Naive B cell (primary cell): ENCODE results near the gene ADIPOQ. TPM values are rescaled to one million over a fixed set of nuclear protein-coding genes. Genes with fewer than 3 reads are reported as not detected.
"Not testable (repeated sequence)": the region's sequence is repeated elsewhere in the genome, so short reads cannot be mapped to it uniquely, and the experiment has no call there.

Experiments used
- ATAC-seq, 2 donors: fragments of 150-1000 bp; cut with Tn5 transposase; 2 replicates each; pipeline ENCODE4 v1.10.0; 2021; ENCODE audit warnings: low read depth in 2 of 2, mild to moderate bottlenecking in 2 of 2, moderate library complexity in 2 of 2
- DNase-seq: peaks from one replicate; pipeline ENCODE4 v3.0.0; 2022
- H3K27ac Mint-ChIP-seq, 6 donors: one replicate each; pipeline ENCODE4 v1.8.0; 2020 to 2022; ENCODE audit warnings: mild to moderate bottlenecking in 6 of 6, mixed read lengths in 6 of 6, moderate library complexity in 5 of 6, inconsistent platforms in 2 of 6
- H3K27me3 Mint-ChIP-seq, 3 donors: one replicate each; pipeline ENCODE4 v1.8.0; 2021 to 2022; ENCODE audit warnings: mixed read lengths in 3 of 3, mild to moderate bottlenecking in 1 of 3
- H3K36me3 Mint-ChIP-seq, 2 donors: one replicate each; pipeline ENCODE4 v1.8.0; 2020 to 2022; ENCODE audit warnings: mixed read lengths in 2 of 2, inconsistent platforms in 1 of 2, mild to moderate bottlenecking in 1 of 2
- H3K4me1 Mint-ChIP-seq, 3 donors: one replicate each; pipeline ENCODE4 v1.8.0; 2020 to 2022; ENCODE audit warnings: mixed read lengths in 3 of 3, inconsistent platforms in 1 of 3, mild to moderate bottlenecking in 1 of 3, moderate library complexity in 1 of 3
- H3K4me3 Mint-ChIP-seq, 8 donors: one replicate each; pipeline ENCODE4 v1.8.0; 2020 to 2022; ENCODE audit warnings: mild to moderate bottlenecking in 8 of 8, mixed read lengths in 8 of 8, moderate library complexity in 8 of 8, inconsistent platforms in 2 of 8
- H3K9me3 Mint-ChIP-seq, 7 donors: one replicate each; pipeline ENCODE4 v1.8.0; 2020 to 2022; ENCODE audit warnings: mixed read lengths in 7 of 7, mild to moderate bottlenecking in 5 of 7, inconsistent platforms in 2 of 7, moderate library complexity in 1 of 7
- polyA plus RNA-seq, 6 donors: library from polyadenylated mRNA; unstranded; fragments of 300-500 nt; fragmentation: Illumina TruSeq; gene quantifications; one replicate each; pipeline ENCODE4 v1.2.3, GENCODE V29; 2021; ENCODE audit warnings: low read depth in 6 of 6

The ADIPOQ gene
- polyA plus RNA-seq, 6 donors from 2014 or later: not detected

DNA sequence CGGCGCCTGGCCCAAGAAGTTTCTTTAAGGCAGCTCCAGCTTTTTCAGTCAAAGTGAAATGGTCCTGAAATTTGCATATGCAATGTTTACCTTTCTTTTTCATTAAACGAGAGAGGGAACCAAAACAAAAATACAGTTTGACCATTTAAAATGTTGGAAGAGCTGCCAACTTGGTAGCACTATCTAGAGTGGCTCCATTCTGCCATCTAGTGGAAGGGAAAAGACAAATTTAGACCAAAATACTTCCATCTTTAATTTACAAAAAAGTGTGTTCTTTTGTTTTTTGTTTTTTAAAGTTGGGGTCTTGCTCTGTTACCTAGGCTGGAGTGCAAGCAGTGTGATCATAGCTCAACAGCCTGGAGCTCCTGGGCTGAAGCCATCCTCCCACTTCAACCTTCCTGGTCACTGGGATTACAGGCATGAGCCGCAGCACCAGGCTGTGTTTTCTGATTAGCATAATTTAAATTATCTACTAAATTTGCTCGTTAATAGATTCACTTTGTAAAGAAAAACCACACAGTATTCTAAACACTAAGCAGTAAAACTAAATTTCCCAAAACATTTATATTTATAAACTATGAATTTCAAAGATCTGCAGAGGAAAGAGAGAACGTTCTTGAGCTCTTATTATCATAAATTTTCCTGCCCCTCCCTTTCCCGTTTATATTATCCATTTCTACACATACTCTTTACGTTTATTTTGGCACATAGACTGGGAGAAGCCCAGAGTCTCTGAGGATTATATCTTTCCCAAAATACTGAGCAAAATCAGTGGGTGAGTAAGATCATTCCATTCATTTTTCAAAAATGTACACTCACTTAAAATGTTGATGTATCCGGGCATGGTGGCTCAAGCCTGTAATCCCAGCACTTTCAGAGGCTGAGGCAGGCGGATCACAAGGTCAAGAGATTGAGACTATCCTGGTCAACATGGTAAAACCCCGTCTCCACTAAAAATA is 20.8 kb upstream of the ADIPOQ start:
- Mint-ChIP-seq H3K27me3 (peaks cover 25 to 30% (median 26%) of the 10 kb centered on the region in 3 donors), H3K4me3 (peak overlapping the region in 1 of 8 donors; percentile 48), H3K4me1 (peaks cover 18 to 19% (median 18%) of the 10 kb centered on the region in 3 donors), H3K27ac (no peak overlapping the region), H3K9me3 (no peaks in the 10 kb centered on the region), H3K36me3 (no peaks in the 10 kb centered on the region)
- peak; percentile 41 for DNase-seq
- ATAC-seq: peak; percentile 22 to 44

DNA sequence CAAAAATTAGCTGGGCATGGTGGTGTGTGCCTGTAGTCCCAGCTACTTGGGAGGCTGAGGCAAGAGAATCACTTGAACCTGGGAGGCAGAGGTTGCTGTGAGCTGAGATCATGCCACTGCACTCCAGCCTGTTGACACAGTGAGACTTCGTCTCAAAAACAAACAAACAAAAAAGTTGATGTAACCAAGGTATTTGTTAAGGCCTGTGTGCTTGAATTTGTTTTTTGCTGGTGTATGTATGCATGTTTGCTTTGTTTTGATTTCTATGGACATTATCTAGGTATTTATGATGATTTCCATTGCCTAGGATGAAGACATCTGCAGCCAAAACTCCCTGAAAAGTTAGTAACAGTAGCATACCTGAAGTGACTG is 20.1 kb upstream of the ADIPOQ start:
- not testable (repeated sequence) for DNase-seq, H3K27ac Mint-ChIP-seq, H3K36me3 Mint-ChIP-seq, H3K4me3 Mint-ChIP-seq, ATAC-seq, H3K9me3 Mint-ChIP-seq
- peaks cover 18 to 20% (median 19%) of the 10 kb centered on the region in 3 donors for H3K4me1 Mint-ChIP-seq
- H3K27me3 Mint-ChIP-seq: peaks cover 25 to 32% (median 28%) of the 10 kb centered on the region in 3 donors

DNA sequence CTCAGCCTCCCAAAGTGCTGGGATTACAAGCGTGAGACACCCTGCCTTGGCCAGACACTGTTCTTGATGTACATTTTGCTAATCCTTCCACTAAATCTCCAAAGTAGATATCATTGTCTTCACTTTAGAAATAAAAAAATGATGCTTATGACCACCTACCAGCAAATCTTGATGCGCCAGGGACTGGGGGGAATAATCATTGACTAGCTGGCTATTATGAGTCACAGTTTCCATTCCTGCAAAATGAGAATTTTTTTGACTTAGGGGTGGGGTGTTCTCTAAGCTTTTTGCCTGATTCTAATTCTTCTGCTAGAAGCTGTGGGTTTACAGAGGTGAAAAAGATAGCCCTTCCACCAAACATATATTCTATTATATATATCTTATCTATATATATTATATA is 19.1 kb upstream of the ADIPOQ start:
- DNase-seq: no peak
- H3K4me3 Mint-ChIP-seq: no peak overlapping the region
- no peak for ATAC-seq
- peaks cover 25 to 37% (median 33%) of the 10 kb centered on the region in 3 donors for H3K27me3 Mint-ChIP-seq
- no peaks in the 10 kb centered on the region for H3K36me3 Mint-ChIP-seq
- H3K27ac Mint-ChIP-seq: no peak overlapping the region
- H3K4me1 Mint-ChIP-seq: peaks cover 20 to 22% (median 20%) of the 10 kb centered on the region in 3 donors
- no peaks in the 10 kb centered on the region for H3K9me3 Mint-ChIP-seq

DNA sequence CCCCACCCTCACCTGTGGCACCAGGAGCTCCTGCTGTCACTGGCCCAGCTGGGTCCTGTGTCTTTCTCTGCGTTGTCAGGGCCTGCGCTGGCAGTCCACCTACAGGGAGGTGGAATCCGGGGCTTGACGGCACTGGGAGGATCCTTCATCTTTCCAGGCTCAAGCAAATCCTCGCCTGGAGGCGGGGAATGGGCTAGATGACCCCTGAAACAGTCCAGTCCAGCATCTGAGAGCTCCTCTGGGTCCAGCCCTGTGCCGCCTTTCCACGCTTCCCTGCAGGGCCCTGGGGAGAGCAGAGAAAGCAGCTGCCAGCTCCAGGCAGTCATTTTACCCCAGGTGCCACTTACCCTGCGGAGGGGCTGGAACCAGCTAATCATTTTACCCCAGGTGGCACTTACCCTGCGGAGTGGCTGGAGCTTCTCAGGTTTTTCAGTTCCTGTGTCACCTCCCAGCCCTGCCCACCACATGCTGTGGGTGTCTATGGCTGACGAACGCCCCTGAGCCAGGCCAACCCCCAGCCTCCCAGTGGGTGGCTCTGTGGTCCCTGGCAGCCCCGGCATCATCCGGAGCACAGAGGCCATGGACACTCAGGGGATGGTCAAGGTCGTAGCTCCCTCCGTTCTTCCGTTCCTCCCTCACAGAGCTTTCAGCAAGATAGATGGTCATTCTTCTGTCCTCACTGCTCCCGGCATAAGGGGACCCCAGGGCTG is 17.9 kb upstream of the ADIPOQ start:
- Mint-ChIP-seq H3K4me3 (peak overlapping the region in 1 of 8 donors; percentile 72), H3K27ac (peak overlapping the region in 1 of 6 donors; percentile 37)

DNA sequence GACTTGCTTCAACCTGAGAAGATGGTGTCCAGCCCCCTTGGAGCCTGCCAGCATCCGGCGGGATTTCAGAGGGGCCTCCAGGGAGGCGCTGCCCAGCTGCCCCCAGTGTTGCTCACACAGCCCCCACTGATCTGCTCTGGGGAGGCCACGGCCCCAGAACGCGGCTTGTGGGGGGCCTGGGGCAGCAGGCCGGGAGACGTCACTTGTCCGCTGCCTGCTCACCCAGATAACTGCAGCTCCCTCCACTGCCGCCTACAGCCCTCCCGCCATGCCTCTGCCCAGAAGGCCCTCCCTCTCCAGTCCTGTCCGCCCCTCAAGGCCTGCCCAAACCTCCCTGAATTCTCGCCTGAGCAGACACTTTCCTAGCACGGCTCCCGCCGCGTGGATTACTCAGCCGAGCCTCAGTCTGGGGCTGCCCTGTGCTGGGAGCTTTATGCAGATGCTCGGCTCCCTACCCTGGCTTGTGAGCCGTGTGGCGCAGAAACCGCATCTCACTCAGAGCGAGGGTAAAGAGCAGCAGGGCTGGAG is 17.2 kb upstream of the ADIPOQ start:
- H3K36me3 Mint-ChIP-seq: no peaks in the 10 kb centered on the region
- ATAC-seq: peak in 1 of 2 donors; percentile 31
- peak overlapping the region in 2 of 6 donors; percentile 8 to 37 for H3K27ac Mint-ChIP-seq
- peaks cover 33 to 53% (median 51%) of the 10 kb centered on the region in 3 donors for H3K27me3 Mint-ChIP-seq
- H3K4me1 Mint-ChIP-seq: peaks cover 20 to 23% (median 21%) of the 10 kb centered on the region in 3 donors
- peak overlapping the region; percentile 54 to 88 (median 75) for H3K4me3 Mint-ChIP-seq
- no peaks in the 10 kb centered on the region for H3K9me3 Mint-ChIP-seq
- DNase-seq: peak; percentile 18

More for the DNA sequence above, 17.9 kb upstream of the ADIPOQ start:
- ATAC-seq: no peak
- H3K27me3 Mint-ChIP-seq: peaks cover 27 to 45% (median 44%) of the 10 kb centered on the region in 3 donors
- H3K9me3 Mint-ChIP-seq: no peaks in the 10 kb centered on the region
- peaks cover 20 to 23% (median 21%) of the 10 kb centered on the region in 3 donors for H3K4me1 Mint-ChIP-seq
- no peak for DNase-seq
- H3K36me3 Mint-ChIP-seq: no peaks in the 10 kb centered on the region

DNA sequence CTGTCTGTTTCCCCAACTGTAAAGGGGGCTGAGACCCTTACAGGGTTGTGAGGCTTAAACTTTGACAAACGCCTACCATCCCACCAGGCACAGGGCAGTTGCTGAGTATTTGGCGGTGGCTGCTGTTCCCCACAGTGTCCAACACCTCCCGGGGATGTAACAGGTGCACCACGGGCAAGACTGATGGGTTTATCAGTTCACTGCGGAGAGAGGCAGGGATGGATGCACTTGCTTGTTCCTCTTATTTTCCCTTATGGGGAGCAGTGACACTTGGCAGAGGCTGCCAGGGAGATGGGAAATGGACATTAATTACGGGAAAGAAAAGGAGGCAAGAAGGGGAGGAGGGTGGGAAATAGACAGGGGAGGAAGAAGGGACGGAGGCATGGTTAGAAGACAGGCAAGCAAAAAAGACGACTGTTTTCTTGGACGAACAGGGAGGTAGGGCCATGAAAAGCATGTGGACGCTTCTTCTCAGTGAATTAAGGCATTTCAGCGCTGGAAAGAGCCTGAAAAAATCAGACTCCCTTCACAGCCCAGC is 16.6 kb upstream of the ADIPOQ start:
- Mint-ChIP-seq H3K4me3 (peak overlapping the region; percentile 54 to 88 (median 76)), H3K27me3 (peaks cover 39 to 58% (median 57%) of the 10 kb centered on the region in 3 donors), H3K27ac (peak overlapping the region in 2 of 6 donors; percentile 8 to 23), H3K9me3 (no peaks in the 10 kb centered on the region), H3K4me1 (peaks cover 20 to 23% (median 21%) of the 10 kb centered on the region in 3 donors), H3K36me3 (no peaks in the 10 kb centered on the region)
- peak; percentile 9 to 13 for ATAC-seq
- DNase-seq: peak; percentile 15

DNA sequence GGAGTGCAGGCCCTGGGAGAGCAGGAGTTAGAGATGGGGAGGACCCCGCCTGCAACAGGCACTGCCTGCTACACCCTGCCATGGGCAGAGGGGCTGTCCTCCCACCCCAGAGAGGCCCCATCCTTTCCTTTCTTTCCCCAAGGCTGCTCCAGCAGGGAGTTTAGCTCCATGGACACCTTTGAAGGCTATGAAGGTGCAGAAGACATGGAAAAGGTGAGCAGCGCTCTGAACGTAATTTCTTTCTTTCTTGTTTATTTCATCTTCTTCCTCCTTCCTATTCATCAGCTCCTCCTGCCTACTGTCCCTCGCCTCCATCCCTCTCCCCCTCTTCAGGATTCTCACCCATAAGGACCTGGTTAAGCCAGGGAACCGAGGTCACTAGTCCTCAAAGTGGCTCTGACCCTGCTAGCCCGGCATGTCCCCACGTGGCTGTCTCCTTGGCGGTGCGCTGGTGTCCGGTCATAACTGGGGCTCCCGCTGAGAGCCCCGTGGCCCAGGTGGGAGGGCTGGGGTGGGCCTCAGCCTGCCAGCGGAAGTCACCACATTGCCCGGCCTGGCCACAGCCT is 16.0 kb upstream of the ADIPOQ start:
- DNase-seq (no peak), ATAC-seq (no peak)
- H3K4me1 Mint-ChIP-seq: peaks cover 20 to 23% (median 21%) of the 10 kb centered on the region in 3 donors
- peak overlapping the region; percentile 54 to 88 (median 76) for H3K4me3 Mint-ChIP-seq
- no peaks in the 10 kb centered on the region for H3K36me3 Mint-ChIP-seq
- peak overlapping the region in 1 of 6 donors; percentile 13 for H3K27ac Mint-ChIP-seq
- no peaks in the 10 kb centered on the region for H3K9me3 Mint-ChIP-seq
- H3K27me3 Mint-ChIP-seq: peaks cover 40 to 63% (median 59%) of the 10 kb centered on the region in 3 donors

DNA sequence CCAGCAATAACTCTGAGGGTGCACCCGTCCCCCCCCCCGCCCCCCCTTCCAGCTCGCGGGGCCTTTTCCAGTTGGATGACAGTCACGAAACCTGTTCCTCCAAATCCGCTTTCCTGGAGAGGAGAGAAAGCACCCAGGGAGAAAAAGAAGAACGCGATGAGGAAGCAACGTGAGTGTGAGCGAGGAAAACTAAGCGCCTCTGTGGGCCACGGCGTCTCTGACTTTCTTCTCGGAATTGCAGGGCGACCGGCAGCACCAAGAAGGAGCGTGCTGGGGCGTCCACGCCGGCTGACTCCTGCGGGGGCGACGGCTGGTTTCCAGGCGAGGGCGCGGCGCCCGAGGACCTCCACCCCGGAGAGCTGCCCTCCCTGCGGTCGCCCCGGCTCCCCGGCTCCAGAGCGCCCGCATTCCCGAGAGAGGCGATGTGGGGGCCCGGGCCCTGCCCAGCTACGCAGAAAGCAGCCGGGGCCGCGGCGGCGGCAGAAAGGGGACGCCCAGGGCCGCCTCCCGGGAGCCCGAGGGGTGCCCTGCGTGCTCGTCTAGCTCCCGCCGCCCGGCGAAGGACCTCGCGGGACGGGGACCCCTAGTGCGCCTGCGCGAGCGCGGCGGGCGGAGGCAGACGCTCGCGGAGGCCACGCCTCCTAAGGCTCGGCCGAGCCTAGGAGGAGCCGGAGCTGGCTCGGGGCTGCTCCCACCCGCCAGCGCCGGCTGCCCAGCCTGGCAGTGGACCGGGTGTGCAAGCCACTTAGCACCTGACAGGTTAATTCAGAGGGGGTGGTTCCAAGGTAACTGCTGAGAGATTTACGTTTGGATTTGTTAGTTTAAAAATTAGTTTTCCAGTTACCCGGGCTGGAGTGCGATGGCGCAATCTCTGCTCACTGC is 15.3 kb upstream of the ADIPOQ start:
- DNase-seq (peak; percentile 86), ATAC-seq (peak; percentile 89 to 92)
- Mint-ChIP-seq H3K9me3 (no peaks in the 10 kb centered on the region), H3K4me3 (peak overlapping the region; percentile 54 to 88 (median 73)), H3K27ac (no peak overlapping the region), H3K27me3 (peaks cover 48 to 70% (median 66%) of the 10 kb centered on the region in 3 donors), H3K36me3 (no peaks in the 10 kb centered on the region), H3K4me1 (peaks cover 20 to 23% (median 21%) of the 10 kb centered on the region in 3 donors)

DNA sequence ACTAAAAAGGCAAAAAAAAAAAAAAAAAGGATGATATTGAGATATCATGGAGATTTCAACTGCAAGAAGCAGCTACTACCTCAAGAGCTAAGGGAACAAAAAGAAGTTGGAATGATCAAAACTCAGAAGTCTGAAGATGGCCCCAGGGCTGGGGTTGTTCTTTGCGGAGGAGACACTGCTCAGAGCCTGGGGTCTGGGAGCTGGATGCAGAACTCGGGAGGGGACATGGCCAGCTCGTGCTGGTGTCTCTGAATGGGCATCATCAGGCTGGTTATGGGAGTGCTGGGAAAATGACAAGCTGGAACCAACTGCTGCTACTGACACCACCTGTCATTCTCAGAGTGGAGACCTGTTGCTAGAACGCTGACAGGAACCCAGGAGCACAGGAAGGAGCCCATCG is 14.2 kb upstream of the ADIPOQ start:
- H3K9me3 Mint-ChIP-seq: no peaks in the 10 kb centered on the region
- peak overlapping the region in 1 of 6 donors; percentile 82 for H3K27ac Mint-ChIP-seq
- H3K36me3 Mint-ChIP-seq: no peaks in the 10 kb centered on the region
- peak overlapping the region in 4 of 8 donors; percentile 1 to 72 (median 68) for H3K4me3 Mint-ChIP-seq
- peaks cover 20 to 23% (median 21%) of the 10 kb centered on the region in 3 donors for H3K4me1 Mint-ChIP-seq
- ATAC-seq: no peak
- peaks cover 53 to 76% (median 70%) of the 10 kb centered on the region in 3 donors for H3K27me3 Mint-ChIP-seq
- no peak for DNase-seq

DNA sequence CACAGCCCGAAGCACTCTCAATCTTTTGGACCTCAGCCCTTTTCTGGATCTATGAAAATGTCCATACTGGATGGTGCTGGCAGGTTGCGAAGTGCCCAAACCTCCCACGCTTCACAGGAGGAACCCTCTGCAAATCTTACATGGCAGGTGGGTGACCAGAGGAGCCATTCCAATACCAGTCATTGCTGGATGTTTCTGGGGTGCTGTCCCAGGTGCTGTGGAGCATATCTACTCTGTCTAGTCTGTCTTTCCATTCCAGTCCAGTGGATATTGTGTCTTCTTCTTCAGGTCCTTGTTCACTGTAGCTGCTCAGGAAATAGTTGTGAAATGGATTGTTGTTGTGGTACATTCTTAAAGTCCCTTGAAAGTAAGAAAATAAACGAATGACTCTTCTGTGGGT is 10.7 kb upstream of the ADIPOQ start:
- ATAC-seq (no peak), DNase-seq (no peak)
- Mint-ChIP-seq H3K36me3 (no peaks in the 10 kb centered on the region), H3K27ac (no peak overlapping the region), H3K27me3 (peaks cover 32 to 62% (median 48%) of the 10 kb centered on the region in 3 donors), H3K9me3 (no peaks in the 10 kb centered on the region), H3K4me1 (peaks cover under 1 to 4% (median 4%) of the 10 kb centered on the region in 3 donors), H3K4me3 (no peak overlapping the region)

DNA sequence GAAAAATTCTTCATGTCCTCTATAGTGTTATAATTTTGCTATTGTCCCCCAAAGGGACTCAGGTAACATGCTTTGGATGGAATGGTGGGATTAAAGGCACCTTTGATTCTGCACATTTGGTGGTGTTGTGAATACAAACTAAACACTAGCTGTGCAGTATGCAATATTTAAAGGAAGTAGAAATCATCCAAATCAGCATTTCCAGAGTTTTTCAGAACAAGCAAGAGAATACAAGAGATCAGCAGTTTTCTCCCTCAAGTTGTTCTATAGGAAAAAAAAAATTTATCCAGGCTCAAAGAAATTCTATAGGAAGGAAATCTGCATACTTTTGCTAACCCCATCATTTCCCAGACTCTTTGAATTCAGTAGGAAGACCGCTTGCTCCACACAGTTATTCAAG is 10.2 kb upstream of the ADIPOQ start:
- H3K27me3 Mint-ChIP-seq: peaks cover 32 to 62% (median 47%) of the 10 kb centered on the region in 3 donors
- no peak overlapping the region for H3K27ac Mint-ChIP-seq
- ATAC-seq (no peak), DNase-seq (no peak)
- H3K4me3 Mint-ChIP-seq: no peak overlapping the region
- H3K4me1 Mint-ChIP-seq: peaks cover 0 to 4% (median 4%) of the 10 kb centered on the region in 3 donors
- H3K9me3 Mint-ChIP-seq: no peaks in the 10 kb centered on the region
- H3K36me3 Mint-ChIP-seq: no peaks in the 10 kb centered on the region
